Left ventricle myocardium inferior (tissue), 1 donor: Measurements from ENCODE around the gene CWC22. TPM values are rescaled to one million over a fixed set of nuclear protein-coding genes. Genes with fewer than 3 reads are reported as not detected.

ENCODE experiments used
- DNase-seq: peaks from one replicate; pipeline ENCODE4 v3.0.0-alpha.2; 2020
- H3K27ac ChIP-seq: fragments of 200-600 bp; replicated peaks from 2 replicates; pipeline ENCODE4 v1.8.0; 2021
- H3K27me3 ChIP-seq: fragments of 200-600 bp; 2 replicates; pipeline ENCODE4 v1.8.0; 2021; ENCODE audit warnings: low read depth
- H3K36me3 ChIP-seq: fragments of 200-600 bp; 2 replicates; pipeline ENCODE4 v1.8.0; 2021
- H3K4me1 ChIP-seq: fragments of 200-600 bp; 2 replicates; pipeline ENCODE4 v1.8.0; 2021
- H3K4me3 ChIP-seq: fragments of 200-600 bp; 2 replicates; pipeline ENCODE4 v1.8.0; 2021; ENCODE audit warnings: mild to moderate bottlenecking, moderate library complexity
- H3K9me3 ChIP-seq: fragments of 200-600 bp; replicated peaks from 2 replicates; pipeline ENCODE4 v1.8.0; 2021
- CTCF ChIP-seq: fragments of 200-600 bp; IDR thresholded peaks from 2 replicates; pipeline ENCODE4 v1.8.0; 2021; ENCODE audit warnings: antibody characterized with exemption, mild to moderate bottlenecking, borderline replicate concordance
- intact Hi-C: fragments of 100-400 bp; cut with micrococcal nuclease; formaldehyde crosslinking; loops from one replicate; pipeline ENCODE4 v1.11.0; 2022
- total RNA-seq: library from RNA; stranded (reverse); fragmentation: NEBNext Ultra II Directional; extraction: Animal tissue kit (Norgen Biotek cat#: 25700); gene quantifications from one replicate; pipeline ENCODE4 v1.2.1, GENCODE V29; 2021
- donor health status: DM: no; HTN: yes; CAD: no; lungs with severe emphysema.

CWC22 gene
- total RNA-seq, 1 donor from 2014 or later: 12.0 TPM

GRCh38 chr2:179950391-179950790, 56.7 kb downstream of the CWC22 start:
- no peaks in the 10 kb centered on the region for H3K9me3 ChIP-seq
- no peak overlapping the region for H3K27ac ChIP-seq
- no peak overlapping the region for H3K4me3 ChIP-seq
- H3K4me1 ChIP-seq: no peaks in the 10 kb centered on the region
- intact Hi-C loops: no loop called here
- no peak for DNase-seq
- H3K27me3 ChIP-seq: no peaks in the 10 kb centered on the region
- H3K36me3 ChIP-seq: peaks cover 90% of the 10 kb centered on the region
- TF ChIP-seq CTCF: no peak

GRCh38 chr2:179949438-179949837, 57.7 kb downstream of the CWC22 start:
- peaks cover 93% of the 10 kb centered on the region for H3K36me3 ChIP-seq
- no peaks in the 10 kb centered on the region for H3K4me1 ChIP-seq
- H3K4me3 ChIP-seq: no peak overlapping the region
- no peak for DNase-seq
- H3K27me3 ChIP-seq: no peaks in the 10 kb centered on the region
- no peak for TF ChIP-seq CTCF
- intact Hi-C loops: no loop called here
- no peaks in the 10 kb centered on the region for H3K9me3 ChIP-seq
- no peak overlapping the region for H3K27ac ChIP-seq

GRCh38 chr2:179948058-179948457, 59.0 kb downstream of the CWC22 start:
- no peak overlapping the region for H3K27ac ChIP-seq
- TF ChIP-seq CTCF: no peak
- no peak overlapping the region for H3K4me3 ChIP-seq
- intact Hi-C loops: no loop called here
- H3K9me3 ChIP-seq: no peaks in the 10 kb centered on the region
- no peaks in the 10 kb centered on the region for H3K4me1 ChIP-seq
- peaks cover 90% of the 10 kb centered on the region for H3K36me3 ChIP-seq
- DNase-seq: no peak
- no peaks in the 10 kb centered on the region for H3K27me3 ChIP-seq

GRCh38 chr2:179946810-179947615, 60.1 kb downstream of the CWC22 start:
- Histone ChIP-seq H3K27me3 (no peaks in the 10 kb centered on the region), H3K9me3 (no peaks in the 10 kb centered on the region), H3K4me1 (no peaks in the 10 kb centered on the region), H3K4me3 (no peak overlapping the region), H3K36me3 (peaks cover 82% of the 10 kb centered on the region), H3K27ac (no peak overlapping the region)
- no peak for DNase-seq
- intact Hi-C loops: no loop called here
- no peak for TF ChIP-seq CTCF

- no peaks in the 10 kb centered on the region for H3K4me1 ChIP-seq
- H3K9me3 ChIP-seq: no peaks in the 10 kb centered on the region
- no peak for TF ChIP-seq CTCF
- peaks cover 75% of the 10 kb centered on the region for H3K36me3 ChIP-seq
- H3K27ac ChIP-seq: no peak overlapping the region
- no peak overlapping the region for H3K4me3 ChIP-seq
- H3K27me3 ChIP-seq: no peaks in the 10 kb centered on the region
- no peak for DNase-seq
- intact Hi-C loops: no loop called here
Measured at GRCh38 chr2:179946346-179946745, 60.8 kb downstream of the CWC22 start.
